ENCODE measurements around the gene PLXND1.

Gene PLXND1

GRCh38 chr3:129625072-129625874 lies 18.8 kb upstream of the PLXND1 start:
- TF ChIP-seq CEBPB (IDR thresholded peaks at IDR 0.05) (no peak), TEAD4 (IDR thresholded peaks at IDR 0.05) (no peak), NFIC (IDR thresholded peaks at IDR 0.05) (no peak), RAD21 (IDR thresholded peaks at IDR 0.05; ENCODE audit: low read depth) (peak; percentile 8; the same call in 1 of the 2 replicates)

GRCh38 chr3:129624347-129625071 lies 18.0 kb upstream of the PLXND1 start:
- TF ChIP-seq CREB1 (IDR thresholded peaks at IDR 0.05; ENCODE audit: low read depth) (no peak), TAF1 (IDR thresholded peaks at IDR 0.05; ENCODE audit: low read depth) (no peak), FOXM1 (IDR thresholded peaks at IDR 0.05; ENCODE audit: borderline replicate concordance, low read depth) (no peak), EP300 (IDR thresholded peaks at IDR 0.05; ENCODE audit: borderline replicate concordance) (no peak), NFIC (IDR thresholded peaks at IDR 0.05) (no peak)

GRCh38 chr3:129623447-129624118 lies 17.1 kb upstream of the PLXND1 start:
- TF ChIP-seq CREB1 (IDR thresholded peaks at IDR 0.05; ENCODE audit: low read depth) (no peak), TAF1 (IDR thresholded peaks at IDR 0.05; ENCODE audit: low read depth) (no peak), REST (IDR thresholded peaks at IDR 0.05; ENCODE audit: low read depth) (no peak), MAX (IDR thresholded peaks at IDR 0.05) (no peak), USF1 (IDR thresholded peaks at IDR 0.05) (no peak), NFIC (IDR thresholded peaks at IDR 0.05) (no peak), CEBPB (IDR thresholded peaks at IDR 0.05) (no peak), ZBTB7A (IDR thresholded peaks at IDR 0.05; ENCODE audit: low read depth) (no peak), EP300 (IDR thresholded peaks at IDR 0.05; ENCODE audit: borderline replicate concordance) (no peak), FOXM1 (IDR thresholded peaks at IDR 0.05; ENCODE audit: borderline replicate concordance, low read depth) (no peak), YY1 (IDR thresholded peaks at IDR 0.05; ENCODE audit: low read depth) (no peak)

GRCh38 chr3:129622933-129623332 lies 16.5 kb upstream of the PLXND1 start:
- TF ChIP-seq TEAD4 (IDR thresholded peaks at IDR 0.05) = no peak
- TF ChIP-seq TAF1 (IDR thresholded peaks at IDR 0.05; ENCODE audit: low read depth) = no peak
- no peak for TF ChIP-seq MAX (IDR thresholded peaks at IDR 0.05)
- no peak for TF ChIP-seq CREB1 (IDR thresholded peaks at IDR 0.05; ENCODE audit: low read depth)
- TF ChIP-seq REST (IDR thresholded peaks at IDR 0.05; ENCODE audit: low read depth) = no peak
- no peak for TF ChIP-seq TCF12 (IDR thresholded peaks at IDR 0.05; ENCODE audit: low read depth)
- TF ChIP-seq USF1 (IDR thresholded peaks at IDR 0.05) = no peak
- no peak for TF ChIP-seq YY1 (IDR thresholded peaks at IDR 0.05; ENCODE audit: low read depth)
- no peak for TF ChIP-seq EP300 (IDR thresholded peaks at IDR 0.05; ENCODE audit: borderline replicate concordance)
- no peak for TF ChIP-seq NFIC (IDR thresholded peaks at IDR 0.05)
- no peak for TF ChIP-seq RAD21 (IDR thresholded peaks at IDR 0.05; ENCODE audit: low read depth)
- no peak for TF ChIP-seq EGR1 (IDR thresholded peaks at IDR 0.05)
- no peak for TF ChIP-seq ZBTB7A (IDR thresholded peaks at IDR 0.05; ENCODE audit: low read depth)
- TF ChIP-seq FOXM1 (IDR thresholded peaks at IDR 0.05; ENCODE audit: borderline replicate concordance, low read depth) = no peak
- TF ChIP-seq CEBPB (IDR thresholded peaks at IDR 0.05) = no peak

GRCh38 chr3:129622226-129622874 lies 15.9 kb upstream of the PLXND1 start:
- TF ChIP-seq TAF1 (IDR thresholded peaks at IDR 0.05; ENCODE audit: low read depth) (no peak), EP300 (IDR thresholded peaks at IDR 0.05; ENCODE audit: borderline replicate concordance) (no peak), CREB1 (IDR thresholded peaks at IDR 0.05; ENCODE audit: low read depth) (no peak), NFIC (IDR thresholded peaks at IDR 0.05) (no peak), YY1 (IDR thresholded peaks at IDR 0.05; ENCODE audit: low read depth) (no peak), TCF12 (IDR thresholded peaks at IDR 0.05; ENCODE audit: low read depth) (no peak), FOXM1 (IDR thresholded peaks at IDR 0.05; ENCODE audit: borderline replicate concordance, low read depth) (no peak), REST (IDR thresholded peaks at IDR 0.05; ENCODE audit: low read depth) (no peak), ZBTB7A (IDR thresholded peaks at IDR 0.05; ENCODE audit: low read depth) (no peak), MAX (IDR thresholded peaks at IDR 0.05) (no peak)

All from Ishikawa (cell line).